Aortic smooth muscle cell (primary cell): ENCODE results near the gene NOSTRIN. TPM values are rescaled to one million over a fixed set of nuclear protein-coding genes. Genes with fewer than 3 reads are reported as not detected.

Source experiments
- total RNA-seq: library from RNA; depleted of rRNA; stranded (reverse); fragments of >200 nt; gene quantifications from 2 replicates; pipeline ENCODE4 v1.2.3, GENCODE V29; 2014

Gene NOSTRIN
- under 0.01 TPM in 1 of 2 replicates, not detected in the other for total RNA-seq

GRCh38 chr2:168801961-168802858 lies at the start of gene NOSTRIN:
TSS of gene NOSTRIN (plus strand) at chr2:168802637. CDS start at chr2:168802647, 10 bp downstream.

GRCh38 chr2:168890006-168890782 lies 87.8 kb downstream of the NOSTRIN start, which contains the start of gene SPC25:
TSS of gene SPC25 (minus strand) at chr2:168890430. CDS start at chr2:168889519, 911 bp downstream.

GRCh38 chr2:168901003-168901402 lies 98.6 kb downstream of the NOSTRIN start, which contains the start of gene G6PC2:
TSS of gene G6PC2 (plus strand) at chr2:168901291. CDS start at chr2:168901332, 41 bp downstream.

Other genes with a start within 250 kb of the NOSTRIN start
- 3.9 and 5.7 TPM in 2 replicates for gene SPC25, start 87.8 kb downstream of the NOSTRIN start, total RNA-seq
- not detected in 2 replicates for gene G6PC2, start 98.7 kb downstream of the NOSTRIN start, total RNA-seq
- not detected in 2 replicates for gene ABCB11, start 228.7 kb downstream of the NOSTRIN start, total RNA-seq